BLaER1 (cell line): ENCODE results near the gene ZBED6.
A peak's percentile ranks its signal among the peaks of the same experiment; 100 is the strongest.

Experiments used
- H3K27ac ChIP-seq: shearing (Covaris generic); formaldehyde crosslinking; 2 replicates; pipeline ENCODE4 v1.8.1; 2022
- H3K27me3 ChIP-seq: shearing (Covaris generic); formaldehyde crosslinking; 2 replicates; pipeline ENCODE4 v1.8.1; 2022
- H3K36me3 ChIP-seq: shearing (Covaris generic); formaldehyde crosslinking; 2 replicates; pipeline ENCODE4 v1.8.1; 2022
- H3K4me1 ChIP-seq: shearing (Covaris generic); formaldehyde crosslinking; 2 replicates; pipeline ENCODE4 v1.8.1; 2022
- H3K4me2 ChIP-seq: shearing (Covaris generic); formaldehyde crosslinking; 2 replicates; pipeline ENCODE4 v1.8.1; 2022
- H3K4me3 ChIP-seq: shearing (Covaris generic); formaldehyde crosslinking; 2 replicates; pipeline ENCODE4 v1.8.1; 2022
- H3K9ac ChIP-seq: shearing (Covaris generic); formaldehyde crosslinking; 2 replicates; pipeline ENCODE4 v1.8.1; 2022
- H3K9me3 ChIP-seq: shearing (Covaris generic); formaldehyde crosslinking; 2 replicates; pipeline ENCODE4 v1.8.1; 2022
- H4K20me1 ChIP-seq: shearing (Covaris generic); formaldehyde crosslinking; 2 replicates; pipeline ENCODE4 v1.8.1; 2022
- Cebpa-rat ChIP-seq: shearing (Covaris generic); IDR thresholded peaks from 2 replicates; pipeline ENCODE4 v1.8.1; 2022

Gene ZBED6

GRCh38 chr1:203763505-203763904 is 31.9 kb upstream of the ZBED6 start:
- Histone ChIP-seq H3K9me3 (no peaks in the 10 kb centered on the region), H3K27me3 (no peaks in the 10 kb centered on the region), H3K4me2 (no peak overlapping the region; the same call in 1 of the 2 replicates), H3K36me3 (no peaks in the 10 kb centered on the region), H3K4me1 (peaks cover 44% of the 10 kb centered on the region), H3K27ac (peak overlapping the region; percentile 87; the same call in 1 of the 2 replicates), H3K4me3 (no peak overlapping the region), H4K20me1 (no peaks in the 10 kb centered on the region), H3K9ac (no peak overlapping the region)
- no peak for TF ChIP-seq Cebpa-rat

- Histone ChIP-seq H4K20me1 (no peaks in the 10 kb centered on the region), H3K9ac (peak overlapping the region; percentile 1; the same call in 1 of the 2 replicates), H3K4me2 (peak overlapping the region; percentile 75), H3K27me3 (no peaks in the 10 kb centered on the region), H3K36me3 (no peaks in the 10 kb centered on the region), H3K4me3 (no peak overlapping the region), H3K9me3 (no peaks in the 10 kb centered on the region), H3K27ac (peak overlapping the region; percentile 87), H3K4me1 (peaks cover 50% of the 10 kb centered on the region)
- no peak for TF ChIP-seq Cebpa-rat
Observed at GRCh38 chr1:203764105-203765028, 31.1 kb upstream of the ZBED6 start.

- no peak for TF ChIP-seq Cebpa-rat
- Histone ChIP-seq H3K4me1 (peaks cover 50% of the 10 kb centered on the region), H3K27ac (peak within 1 kb of the TSS; percentile 87), H3K9ac (peak within 1 kb of the TSS; percentile 63), H3K36me3 (no peaks in the 10 kb centered on the region), H4K20me1 (no peaks in the 10 kb centered on the region), H3K4me3 (peak within 1 kb of the TSS; percentile 35), H3K4me2 (peak within 1 kb of the TSS; percentile 75), H3K27me3 (no peaks in the 10 kb centered on the region), H3K9me3 (no peaks in the 10 kb centered on the region)
Observed at GRCh38 chr1:203765029-203765837, 30.2 kb upstream of the ZBED6 start, which contains the start of gene LAX1. TSS of gene LAX1 (plus strand) at chr1:203765183. CDS start at chr1:203765566, 383 bp downstream.

- Histone ChIP-seq H3K4me2 (peak overlapping the region; percentile 37; the same call in 1 of the 2 replicates), H3K9ac (no peak overlapping the region), H3K4me3 (no peak overlapping the region), H3K36me3 (no peaks in the 10 kb centered on the region), H3K9me3 (no peaks in the 10 kb centered on the region), H3K27ac (peak overlapping the region; percentile 52), H3K27me3 (no peaks in the 10 kb centered on the region), H3K4me1 (peaks cover 50% of the 10 kb centered on the region), H4K20me1 (no peaks in the 10 kb centered on the region)
- no peak for TF ChIP-seq Cebpa-rat
Observed at GRCh38 chr1:203768256-203768655, 27.2 kb upstream of the ZBED6 start.

- Histone ChIP-seq H3K27me3 (no peaks in the 10 kb centered on the region), H3K27ac (peak overlapping the region; percentile 66), H3K4me2 (peak overlapping the region; percentile 37), H3K36me3 (peaks cover 11% of the 10 kb centered on the region; the same call in 1 of the 2 replicates), H4K20me1 (no peaks in the 10 kb centered on the region), H3K4me1 (peaks cover 36% of the 10 kb centered on the region), H3K9me3 (no peaks in the 10 kb centered on the region), H3K9ac (peak overlapping the region; percentile 28; the same call in 1 of the 2 replicates), H3K4me3 (no peak overlapping the region)
- no peak for TF ChIP-seq Cebpa-rat
Observed at GRCh38 chr1:203769505-203770343, 25.7 kb upstream of the ZBED6 start.

GRCh38 chr1:203771901-203772301 is 23.5 kb upstream of the ZBED6 start:
- H3K4me3 ChIP-seq, result no peak overlapping the region
- peaks cover 11% of the 10 kb centered on the region; the same call in 1 of the 2 replicates for H3K36me3 ChIP-seq
- no peaks in the 10 kb centered on the region for H3K9me3 ChIP-seq
- H3K27ac ChIP-seq, result no peak overlapping the region
- no peaks in the 10 kb centered on the region for H3K27me3 ChIP-seq
- H3K4me2 ChIP-seq, result no peak overlapping the region
- TF ChIP-seq Cebpa-rat, result no peak
- peaks cover 20% of the 10 kb centered on the region for H3K4me1 ChIP-seq
- H4K20me1 ChIP-seq, result no peaks in the 10 kb centered on the region
- no peak overlapping the region for H3K9ac ChIP-seq

GRCh38 chr1:203772836-203773235 is 22.6 kb upstream of the ZBED6 start:
- no peak overlapping the region for H3K27ac ChIP-seq
- peaks cover 20% of the 10 kb centered on the region for H3K4me1 ChIP-seq
- no peak overlapping the region for H3K4me3 ChIP-seq
- TF ChIP-seq Cebpa-rat, result no peak
- H3K4me2 ChIP-seq, result no peak overlapping the region
- no peaks in the 10 kb centered on the region for H4K20me1 ChIP-seq
- no peaks in the 10 kb centered on the region for H3K27me3 ChIP-seq
- no peaks in the 10 kb centered on the region for H3K9me3 ChIP-seq
- H3K36me3 ChIP-seq, result peaks cover 11% of the 10 kb centered on the region; the same call in 1 of the 2 replicates
- no peak overlapping the region for H3K9ac ChIP-seq

- no peak overlapping the region for H3K4me3 ChIP-seq
Observed at GRCh38 chr1:203776636-203777035, 18.8 kb upstream of the ZBED6 start.

GRCh38 chr1:203777596-203777995 is 17.8 kb upstream of the ZBED6 start:
- peaks cover 11% of the 10 kb centered on the region; the same call in 1 of the 2 replicates for H3K36me3 ChIP-seq
- no peak overlapping the region for H3K4me2 ChIP-seq
- H3K9me3 ChIP-seq, result no peaks in the 10 kb centered on the region
- no peak overlapping the region for H3K27ac ChIP-seq
- no peaks in the 10 kb centered on the region for H3K27me3 ChIP-seq
- no peaks in the 10 kb centered on the region for H4K20me1 ChIP-seq
- no peak for TF ChIP-seq Cebpa-rat
- H3K4me1 ChIP-seq, result no peaks in the 10 kb centered on the region
- no peak overlapping the region for H3K4me3 ChIP-seq
- H3K9ac ChIP-seq, result no peak overlapping the region

More at GRCh38 chr1:203776636-203777035, 18.8 kb upstream of the ZBED6 start:
- Histone ChIP-seq H3K4me1 (no peaks in the 10 kb centered on the region), H3K36me3 (peaks cover 11% of the 10 kb centered on the region; the same call in 1 of the 2 replicates), H4K20me1 (no peaks in the 10 kb centered on the region), H3K27ac (no peak overlapping the region), H3K9me3 (no peaks in the 10 kb centered on the region), H3K4me2 (no peak overlapping the region), H3K27me3 (no peaks in the 10 kb centered on the region), H3K9ac (no peak overlapping the region)
- no peak for TF ChIP-seq Cebpa-rat
